Activated effector memory CD4-positive, alpha-beta T cell treated with Interleukin-2 at 50 U/mL for 16 hours (primary cell): ENCODE results near the gene NOVA1.
"Not testable (repeated sequence)": the region's sequence is repeated elsewhere in the genome, so short reads cannot be mapped to it uniquely, and the experiment has no call there.

Experiments used
- DNase-seq: peaks from one replicate; pipeline ENCODE4 v3.0.0-alpha.2; 2020

Gene NOVA1, protein sequence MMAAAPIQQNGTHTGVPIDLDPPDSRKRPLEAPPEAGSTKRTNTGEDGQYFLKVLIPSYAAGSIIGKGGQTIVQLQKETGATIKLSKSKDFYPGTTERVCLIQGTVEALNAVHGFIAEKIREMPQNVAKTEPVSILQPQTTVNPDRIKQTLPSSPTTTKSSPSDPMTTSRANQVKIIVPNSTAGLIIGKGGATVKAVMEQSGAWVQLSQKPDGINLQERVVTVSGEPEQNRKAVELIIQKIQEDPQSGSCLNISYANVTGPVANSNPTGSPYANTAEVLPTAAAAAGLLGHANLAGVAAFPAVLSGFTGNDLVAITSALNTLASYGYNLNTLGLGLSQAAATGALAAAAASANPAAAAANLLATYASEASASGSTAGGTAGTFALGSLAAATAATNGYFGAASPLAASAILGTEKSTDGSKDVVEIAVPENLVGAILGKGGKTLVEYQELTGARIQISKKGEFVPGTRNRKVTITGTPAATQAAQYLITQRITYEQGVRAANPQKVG

GRCh38 chr14:26597589-26598080 lies at the start of gene NOVA1:
NOVA1 (minus strand) TSS chr14:26598033; CDS start chr14:26597436, 597 bp downstream.
- DNase-seq = no peak

- DNase-seq = not testable (repeated sequence)
These were observed 47.2 kb upstream of the NOVA1 start for GRCh38 chr14:26645057-26645456.

GRCh38 chr14:26636561-26636960 lies 38.7 kb upstream of the NOVA1 start:
- DNase-seq = no peak

GRCh38 chr14:26634946-26635345 lies 37.1 kb upstream of the NOVA1 start:
- not testable (repeated sequence) for DNase-seq

DNA sequence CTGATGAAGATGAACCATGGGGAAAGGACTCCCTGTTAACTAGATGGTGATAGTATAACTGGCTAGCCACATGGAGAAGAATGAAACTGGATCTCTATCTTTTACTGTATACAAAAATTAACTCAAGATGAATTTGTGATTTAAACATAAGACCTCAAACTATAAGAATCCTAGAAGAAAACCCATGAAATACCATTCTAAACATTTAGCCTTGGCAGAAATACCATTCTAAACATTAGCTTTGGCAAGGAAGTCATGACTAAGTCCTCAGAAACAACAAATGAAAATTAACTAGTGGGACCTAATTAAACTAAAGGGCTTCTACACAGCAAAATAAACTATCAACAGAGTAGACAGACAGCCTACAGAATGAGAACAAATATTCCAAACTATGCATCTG lies 28.4 kb upstream of the NOVA1 start:
- no peak for DNase-seq

GRCh38 chr14:26622611-26623010 lies 24.8 kb upstream of the NOVA1 start:
- DNase-seq = no peak

- DNase-seq = no peak
These were observed 24.2 kb upstream of the NOVA1 start for GRCh38 chr14:26621807-26622560.

DNA sequence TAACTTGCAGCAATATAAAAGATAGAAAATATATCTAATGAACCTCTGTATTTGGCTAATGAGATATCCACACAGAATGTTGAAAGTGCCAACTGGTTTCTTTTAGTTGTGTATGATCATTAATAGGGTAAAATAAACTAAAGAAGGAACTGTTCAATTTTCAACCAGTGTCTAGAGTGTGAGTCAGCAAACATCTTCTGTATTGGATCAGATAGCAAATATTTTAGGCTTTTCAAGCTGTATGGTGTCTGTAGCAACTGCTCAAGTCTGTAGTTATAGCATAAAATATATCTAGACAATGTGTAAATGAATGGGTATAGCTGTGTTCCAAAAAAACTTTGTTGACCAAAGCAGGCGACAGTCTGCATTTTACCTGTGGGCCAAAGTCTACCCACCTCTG lies 23.5 kb upstream of the NOVA1 start:
- no peak for DNase-seq

GRCh38 chr14:26611259-26611658 lies 13.4 kb upstream of the NOVA1 start:
- DNase-seq = no peak

GRCh38 chr14:26606729-26607312 lies 9.0 kb upstream of the NOVA1 start:
- no peak for DNase-seq

DNA sequence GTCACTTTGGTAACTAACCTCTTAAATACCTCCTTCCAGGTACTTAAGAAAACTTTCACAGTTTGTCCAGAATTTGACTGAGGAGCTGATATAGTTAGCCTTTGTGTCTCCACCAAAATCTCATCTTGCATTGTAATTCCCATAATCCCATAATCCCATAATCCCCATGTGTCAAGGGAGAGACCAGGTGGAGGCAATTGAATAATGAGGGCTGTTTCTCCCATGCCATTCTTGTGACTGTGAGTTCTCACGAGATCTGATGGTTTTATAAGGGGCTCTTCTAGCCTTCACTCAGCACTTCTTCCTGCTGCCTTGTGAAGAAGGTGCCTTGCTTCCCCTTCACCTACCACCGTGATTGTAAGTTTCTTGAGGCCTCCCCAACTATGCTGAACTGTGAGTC lies 7.8 kb upstream of the NOVA1 start:
- DNase-seq = no peak

DNA sequence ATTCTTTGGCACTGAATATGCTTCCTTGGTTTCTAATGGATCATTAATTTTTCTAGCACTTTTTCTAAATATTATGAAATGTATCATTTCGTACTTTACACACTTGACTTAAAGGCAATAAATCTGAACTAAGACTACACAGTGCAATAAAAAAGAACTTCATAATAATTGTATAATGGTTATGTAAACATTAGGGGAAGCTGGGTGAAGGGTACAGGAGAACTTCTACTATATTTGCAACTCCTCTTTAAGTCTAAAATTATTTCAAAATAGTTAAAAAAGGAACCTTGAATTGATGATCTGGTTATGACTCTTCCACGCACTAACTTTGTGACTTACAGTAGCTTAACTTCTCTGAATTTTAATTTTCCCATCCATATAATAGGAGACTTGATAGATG lies 5.1 kb upstream of the NOVA1 start:
- no peak for DNase-seq

DNA sequence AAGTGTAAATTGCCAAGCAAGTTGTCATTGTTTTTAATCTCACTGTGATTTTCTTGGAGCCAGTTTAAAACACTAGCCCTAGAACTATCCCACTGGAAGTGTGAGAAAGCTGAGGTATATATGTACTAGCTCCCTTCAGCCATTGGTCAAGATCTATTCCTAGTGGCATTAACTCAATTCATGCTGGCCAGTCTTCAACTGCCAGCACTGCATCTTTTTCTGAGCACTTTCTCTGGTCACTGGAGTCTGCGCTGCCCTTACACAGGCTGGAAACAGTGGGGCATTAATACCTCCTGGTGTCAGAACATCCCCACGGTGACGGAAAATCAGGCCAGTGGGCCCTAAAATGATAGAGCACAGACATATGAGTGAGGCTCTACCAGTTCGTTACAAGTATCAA lies 4.0 kb upstream of the NOVA1 start:
- DNase-seq = no peak

DNA sequence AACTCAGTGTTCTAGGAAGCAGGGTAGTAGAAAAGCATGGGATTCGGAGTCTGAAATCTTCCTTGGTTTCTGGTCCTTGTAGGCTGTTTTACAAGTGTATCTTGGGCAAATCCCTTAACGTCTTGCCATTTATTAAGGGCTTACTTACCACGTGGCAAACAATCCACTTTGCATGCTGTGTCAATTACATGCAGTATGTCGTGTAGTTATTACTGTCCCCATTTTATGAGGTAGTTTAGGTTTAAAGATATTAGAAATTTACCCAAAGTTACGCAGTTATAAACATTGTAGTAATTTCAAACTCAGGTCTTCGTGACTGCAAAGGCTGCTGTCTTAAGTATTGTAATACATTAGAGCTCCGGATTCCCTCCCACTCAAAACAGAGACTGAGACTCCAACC lies 1.5 kb upstream of the NOVA1 start:
- DNase-seq = no peak

DNA sequence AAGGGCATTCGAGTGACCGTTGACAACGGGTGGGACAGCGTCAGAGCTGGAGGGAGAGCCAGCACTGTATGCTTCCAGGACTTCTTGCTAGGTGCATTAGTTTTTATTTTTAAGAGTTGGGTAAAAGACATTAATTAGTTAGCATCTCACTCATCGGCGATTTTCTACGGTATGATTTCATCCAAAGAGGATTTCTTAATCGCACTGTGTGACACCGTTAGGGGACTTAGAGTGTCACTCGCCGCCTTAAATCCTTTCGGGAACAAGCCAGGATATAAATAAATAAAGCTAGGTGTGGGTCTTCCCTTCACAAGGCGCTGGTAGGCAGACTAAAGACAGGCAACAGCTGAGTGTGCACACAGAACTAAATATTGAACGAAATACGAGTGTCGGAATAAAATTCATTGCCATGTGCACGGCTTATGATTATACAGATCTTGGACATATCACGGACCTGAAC lies 869 bp upstream of the NOVA1 start:
- no peak for DNase-seq

DNA sequence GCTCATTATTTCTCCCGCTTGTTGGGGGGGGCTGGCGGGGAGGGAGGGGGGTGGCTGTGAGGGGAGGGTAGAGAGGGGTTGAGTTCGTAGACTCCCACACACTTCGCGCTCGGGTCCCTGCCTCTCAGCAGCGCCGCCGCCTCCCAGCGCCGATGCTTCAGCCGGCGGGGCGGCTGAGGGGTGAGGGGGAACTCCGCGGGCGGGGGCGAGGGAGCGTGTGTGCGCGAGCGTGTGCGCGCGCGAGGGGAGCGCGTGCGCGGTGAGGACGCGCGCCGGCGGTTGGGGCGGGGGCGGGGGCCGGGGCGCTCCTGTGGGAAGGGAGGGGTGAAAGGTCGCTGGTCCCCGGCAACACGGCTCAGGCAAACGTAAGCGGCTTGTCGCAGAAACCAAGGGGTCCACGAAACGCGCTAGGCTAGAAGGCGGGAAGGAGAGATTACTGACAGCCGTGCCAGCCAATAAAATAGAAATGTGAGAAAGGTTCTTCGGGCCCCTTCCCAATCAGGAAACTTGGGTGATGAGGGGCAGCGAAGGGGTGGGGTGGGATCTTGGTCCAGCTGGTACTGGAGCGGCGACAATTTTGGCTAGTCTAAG lies 343 bp upstream of the NOVA1 start:
- no peak for DNase-seq

DNA sequence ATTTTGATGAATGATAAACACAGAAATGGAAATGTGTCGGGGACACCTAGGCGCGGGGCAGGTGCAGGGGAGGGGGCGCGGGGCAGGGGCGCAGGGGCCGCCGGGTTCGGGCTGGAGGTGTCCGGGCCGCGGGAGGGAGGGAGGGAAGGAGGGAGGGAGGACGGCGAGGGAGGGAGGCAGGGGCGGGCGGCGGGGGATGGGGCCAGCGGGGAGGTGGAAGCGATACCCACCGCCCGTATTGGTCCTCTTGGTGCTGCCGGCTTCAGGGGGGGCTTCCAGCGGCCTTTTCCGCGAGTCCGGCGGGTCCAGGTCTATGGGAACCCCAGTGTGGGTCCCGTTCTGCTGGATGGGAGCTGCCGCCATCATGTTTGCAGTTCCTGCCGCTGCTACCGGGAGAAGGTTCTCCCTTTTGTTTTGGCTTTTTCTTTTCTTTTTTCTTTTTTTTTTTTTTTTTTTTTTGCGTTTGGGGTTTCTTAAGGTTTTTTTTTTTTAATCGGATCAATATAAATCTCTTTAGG lies 703 bp downstream of the NOVA1 start:
- no peak for DNase-seq

GRCh38 chr14:26596543-26597061 lies 1.2 kb downstream of the NOVA1 start:
- DNase-seq = no peak

DNA sequence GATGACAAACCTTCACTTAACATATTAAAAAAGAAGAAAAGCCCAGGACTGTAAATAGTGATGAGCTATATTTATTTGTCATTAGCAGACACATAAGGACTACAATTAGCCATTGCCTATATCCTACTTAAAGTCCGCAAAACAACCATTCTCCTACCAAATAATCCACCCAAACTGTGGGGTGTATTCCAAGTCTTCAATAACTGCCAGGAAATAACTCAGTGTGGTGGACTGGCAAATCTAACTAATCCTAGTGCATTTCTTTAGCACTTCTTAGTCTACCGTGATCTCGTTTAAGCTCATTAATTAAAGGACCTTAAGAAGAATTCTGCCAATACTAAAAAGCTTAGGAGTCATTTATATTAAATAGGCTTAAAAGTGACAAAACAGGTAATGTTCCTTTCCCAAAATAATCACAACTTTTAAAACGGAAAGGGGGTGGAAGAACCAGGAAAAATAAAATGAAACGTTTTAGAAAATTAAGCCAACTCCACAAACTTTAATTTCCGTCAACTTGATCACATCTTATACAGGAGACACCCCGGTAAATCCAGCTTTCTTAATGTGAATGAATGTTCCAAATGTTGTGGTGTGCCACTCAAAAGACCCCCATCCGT lies 1.8 kb downstream of the NOVA1 start:
- no peak for DNase-seq

DNA sequence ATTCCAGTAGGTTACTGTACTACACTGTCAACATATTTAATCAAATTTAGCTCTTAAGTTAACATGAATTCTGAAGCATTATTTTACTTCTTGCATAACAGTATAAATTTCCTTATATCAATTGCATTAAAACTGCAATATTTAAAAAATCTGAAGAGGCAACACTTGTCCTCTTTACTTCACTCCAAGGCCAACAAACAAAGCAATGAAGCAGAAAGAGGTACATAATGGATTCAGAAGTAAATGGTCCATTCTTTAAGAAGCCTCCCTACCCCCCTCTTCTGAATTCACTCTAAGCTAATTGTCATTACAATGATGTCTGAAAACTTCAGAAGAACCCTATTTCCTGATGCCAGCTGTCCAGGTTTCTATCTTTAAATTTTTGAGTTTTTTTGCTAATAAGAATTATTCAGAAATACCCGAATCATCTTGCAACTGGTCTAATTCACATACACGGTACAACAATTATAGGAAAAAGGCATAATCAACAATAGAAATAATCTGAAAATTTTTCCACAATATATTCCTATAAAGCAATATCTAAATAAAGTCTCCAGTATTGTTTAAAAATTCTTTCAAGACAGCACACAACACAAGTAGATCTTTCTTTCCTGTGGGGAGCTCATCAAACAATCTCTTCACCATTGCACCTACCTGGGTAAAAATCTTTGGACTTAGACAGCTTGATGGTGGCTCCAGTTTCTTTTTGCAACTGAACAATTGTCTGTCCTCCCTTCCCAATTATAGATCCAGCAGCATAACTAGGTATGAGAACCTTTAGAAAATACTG lies 2.9 kb downstream of the NOVA1 start:
- DNase-seq = no peak

DNA sequence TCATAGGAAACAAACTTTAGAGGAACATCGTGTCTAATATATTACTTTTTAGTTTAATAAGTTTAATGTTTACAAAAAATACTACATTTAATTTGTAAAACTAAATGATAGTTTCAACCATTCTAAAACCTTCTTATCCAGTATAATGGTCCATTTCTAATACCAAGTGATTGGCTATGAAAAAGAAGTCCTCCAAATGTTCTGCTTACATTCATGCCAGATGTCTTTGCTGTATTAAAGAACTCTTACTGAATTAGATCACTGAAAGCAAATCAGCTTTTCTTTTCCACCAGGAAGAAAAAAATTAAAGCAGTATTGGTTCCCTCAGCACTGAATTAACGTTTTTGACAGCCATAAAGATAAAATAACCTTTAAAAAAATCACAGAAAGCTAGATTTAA lies 3.7 kb downstream of the NOVA1 start:
- DNase-seq = no peak
